Measurements from ENCODE around the gene ITPRID2. TPM values are rescaled to one million over a fixed set of nuclear protein-coding genes. Genes with fewer than 3 reads are reported as not detected.

Gene ITPRID2
- total and polyA plus RNA-seq, 2 donors from 2014 or later, result 29.9 to 191 TPM

- H3K4me3 ChIP-seq (ENCODE audit: low read length in 3 of 3), result no peak overlapping the region
- no peak overlapping the region for H3K27ac ChIP-seq (ENCODE audit: low read depth in 2 of 2, low read length in 2 of 2)
- no peaks in the 10 kb centered on the region for H3K27me3 ChIP-seq (ENCODE audit: control insufficient read depth, insufficient read depth, low read length)
- H3K4me1 ChIP-seq (ENCODE audit: control insufficient read depth in 2 of 3, insufficient read depth in 2 of 3, low read depth in 1 of 3, low read length in 3 of 3), result no peaks in the 10 kb centered on the region
- intact Hi-C loops (cut with DNase I), result no loop called here
- H3K9me3 ChIP-seq (ENCODE audit: control insufficient read depth in 2 of 3, insufficient read depth in 1 of 3, low read length in 3 of 3), result no peaks in the 10 kb centered on the region
- FAIRE-seq (no peak), DNase-seq (no peak)
- no peaks in the 10 kb centered on the region for H3K36me3 ChIP-seq (ENCODE audit: control insufficient read depth in 2 of 3, insufficient read depth in 3 of 3, low read length in 3 of 3)
- H3K9ac ChIP-seq (ENCODE audit: low read length in 3 of 3), result no peak overlapping the region
- no peak for TF ChIP-seq CTCF (IDR thresholded peaks at IDR 0.05; ENCODE audit: borderline replicate concordance, extremely low read depth, insufficient read depth)
Measured at GRCh38 chr2:181885096-181885495, 6.4 kb upstream of the ITPRID2 start.

- peaks cover 0 to 2% (median 0%) of the 10 kb centered on the region in 3 donors for H3K4me1 ChIP-seq (ENCODE audit: control insufficient read depth in 2 of 3, insufficient read depth in 2 of 3, low read depth in 1 of 3, low read length in 3 of 3)
- no peaks in the 10 kb centered on the region for H3K27me3 ChIP-seq (ENCODE audit: control insufficient read depth, insufficient read depth, low read length)
- intact Hi-C loops (cut with DNase I), result no loop called here
- FAIRE-seq, result no peak
- H3K36me3 ChIP-seq (ENCODE audit: control insufficient read depth in 2 of 3, insufficient read depth in 3 of 3, low read length in 3 of 3), result no peaks in the 10 kb centered on the region
- no peak for TF ChIP-seq CTCF (IDR thresholded peaks at IDR 0.05; ENCODE audit: borderline replicate concordance, extremely low read depth, insufficient read depth)
- no peak overlapping the region for H3K4me3 ChIP-seq (ENCODE audit: low read length in 3 of 3)
- no peaks in the 10 kb centered on the region for H3K9me3 ChIP-seq (ENCODE audit: control insufficient read depth in 2 of 3, insufficient read depth in 1 of 3, low read length in 3 of 3)
- H3K9ac ChIP-seq (ENCODE audit: low read length in 3 of 3), result no peak overlapping the region
- H3K27ac ChIP-seq (ENCODE audit: low read depth in 2 of 2, low read length in 2 of 2), result no peak overlapping the region
- DNase-seq, result no peak
Measured at GRCh38 chr2:181886192-181886591, 5.3 kb upstream of the ITPRID2 start.

DNA sequence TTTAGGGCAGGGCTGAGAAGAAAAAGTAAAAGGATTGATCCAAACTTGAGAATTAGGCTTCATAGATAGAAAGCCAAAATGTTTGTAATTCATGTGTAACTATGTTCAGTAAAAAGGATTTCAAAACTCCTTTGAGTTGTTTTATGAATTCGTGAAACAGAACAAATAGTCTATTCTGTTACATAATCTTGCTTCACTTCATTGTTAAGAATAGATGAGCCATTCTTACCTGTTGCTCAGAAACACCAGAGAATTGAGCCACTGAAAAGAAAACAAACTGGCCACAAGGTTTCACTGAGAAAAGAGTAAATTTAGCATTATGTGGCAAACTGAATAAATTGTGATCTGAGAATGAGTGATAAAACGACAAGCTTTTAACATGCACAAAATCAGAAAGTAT, 4.5 kb upstream of the ITPRID2 start:
- Histone ChIP-seq H3K9me3 (ENCODE audit: control insufficient read depth in 2 of 3, insufficient read depth in 1 of 3, low read length in 3 of 3) (no peaks in the 10 kb centered on the region), H3K27me3 (ENCODE audit: control insufficient read depth, insufficient read depth, low read length) (no peaks in the 10 kb centered on the region), H3K4me1 (ENCODE audit: control insufficient read depth in 2 of 3, insufficient read depth in 2 of 3, low read depth in 1 of 3, low read length in 3 of 3) (peaks cover 0 to 2% (median 0%) of the 10 kb centered on the region in 3 donors), H3K27ac (ENCODE audit: low read depth in 2 of 2, low read length in 2 of 2) (no peak overlapping the region), H3K36me3 (ENCODE audit: control insufficient read depth in 2 of 3, insufficient read depth in 3 of 3, low read length in 3 of 3) (no peaks in the 10 kb centered on the region), H3K9ac (ENCODE audit: low read length in 3 of 3) (no peak overlapping the region), H3K4me3 (ENCODE audit: low read length in 3 of 3) (no peak overlapping the region)
- no peak for TF ChIP-seq CTCF (IDR thresholded peaks at IDR 0.05; ENCODE audit: borderline replicate concordance, extremely low read depth, insufficient read depth)
- FAIRE-seq, result no peak
- intact Hi-C loops (cut with DNase I), result no loop called here
- DNase-seq, result no peak

DNA sequence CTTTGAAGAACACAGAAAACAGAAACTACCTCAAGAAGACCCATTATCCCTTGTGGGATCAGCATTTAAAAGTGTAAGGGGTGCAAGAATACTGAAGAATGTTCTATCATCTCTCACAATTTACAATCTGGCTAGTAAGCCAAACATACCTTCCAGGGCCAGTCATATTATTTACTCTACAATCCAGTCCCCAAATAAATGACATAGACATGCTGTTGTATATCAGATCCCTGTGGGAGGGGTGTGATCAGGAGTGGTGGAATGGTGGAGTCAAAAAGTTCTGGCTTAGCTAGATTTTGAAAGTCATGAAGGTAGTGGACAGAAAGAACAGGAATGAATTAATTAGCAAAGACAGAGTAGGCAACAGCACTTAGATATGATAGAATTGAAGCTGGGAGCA, 1.8 kb upstream of the ITPRID2 start:
- TF ChIP-seq CTCF (IDR thresholded peaks at IDR 0.05; ENCODE audit: borderline replicate concordance, extremely low read depth, insufficient read depth), result no peak
- H3K4me3 ChIP-seq (ENCODE audit: low read length in 3 of 3), result no peak overlapping the region
- H3K27ac ChIP-seq (ENCODE audit: low read depth in 2 of 2, low read length in 2 of 2), result no peak overlapping the region
- no peak overlapping the region for H3K9ac ChIP-seq (ENCODE audit: low read length in 3 of 3)
- FAIRE-seq, result no peak
- DNase-seq, result no peak
- intact Hi-C loops (cut with DNase I), result no loop called here
- H3K4me1 ChIP-seq (ENCODE audit: control insufficient read depth in 2 of 3, insufficient read depth in 2 of 3, low read depth in 1 of 3, low read length in 3 of 3), result peaks cover 0 to 2% (median 2%) of the 10 kb centered on the region in 3 donors
- H3K27me3 ChIP-seq (ENCODE audit: control insufficient read depth, insufficient read depth, low read length), result no peaks in the 10 kb centered on the region
- no peaks in the 10 kb centered on the region for H3K9me3 ChIP-seq (ENCODE audit: control insufficient read depth in 2 of 3, insufficient read depth in 1 of 3, low read length in 3 of 3)
- no peaks in the 10 kb centered on the region for H3K36me3 ChIP-seq (ENCODE audit: control insufficient read depth in 2 of 3, insufficient read depth in 3 of 3, low read length in 3 of 3)

Measured in kidney (tissue), 14 donors.